A549 (cell line): ENCODE data around the gene TRANK1.

ENCODE experiments used
- EP300 ChIP-seq, 2 experiments: fragments of >200 bp; sonication (Bioruptor Twin); formaldehyde crosslinking; IDR thresholded peaks; 2 replicates in 1 of 2; 3 replicates in 1 of 2; pipeline ENCODE4 v1.6.1; 2016 to 2017
- MYC ChIP-seq: IDR thresholded peaks from 2 replicates; pipeline ENCODE4 v1.6.1; 2012; ENCODE audit warnings: mild to moderate bottlenecking, inconsistent platforms, low read length, improper control_type of control experiment, borderline replicate concordance
- SMC3 ChIP-seq: fragments of >200 bp; sonication (Bioruptor Twin); formaldehyde crosslinking; IDR thresholded peaks from 3 replicates; pipeline ENCODE4 v1.6.1; 2018; ENCODE audit warnings: inconsistent platforms
- ZNF302 ChIP-seq: fragments of 250-450 bp; sonication (Bioruptor Pico); IDR thresholded peaks from 2 replicates; pipeline ENCODE4 v1.9.0; 2021; ENCODE audit warnings: inconsistent platforms, mild to moderate bottlenecking, moderate library complexity
- TF ChIP-seq, protein P1 (sequence below): fragments of >200 bp; sonication (Bioruptor Twin); formaldehyde crosslinking; IDR thresholded peaks from 3 replicates; pipeline ENCODE4 v1.5.1; 2016

DNA sequence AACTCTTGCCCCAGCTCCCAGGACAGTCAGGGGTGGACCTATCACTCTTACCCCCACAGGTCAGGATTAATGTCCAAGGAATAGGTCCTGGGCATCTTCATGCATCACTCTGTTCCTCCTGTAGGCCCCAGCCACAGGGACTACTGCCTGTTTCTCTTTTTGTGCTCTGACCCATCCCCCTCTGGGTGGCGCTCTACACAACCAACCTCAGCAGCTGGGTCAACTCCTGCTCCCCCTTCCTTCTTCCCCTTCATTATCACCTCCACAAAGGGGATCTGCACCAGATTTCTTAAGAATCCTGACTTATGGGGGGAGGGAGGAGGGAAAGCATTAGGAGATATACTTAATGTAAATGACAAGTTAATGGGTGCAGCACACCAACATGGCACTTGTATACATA is 12.2 kb upstream of the TRANK1 start:
- no peak for TF ChIP-seq ZNF302 (CRISPR knock-in tag)
- TF ChIP-seq, protein P1, sequence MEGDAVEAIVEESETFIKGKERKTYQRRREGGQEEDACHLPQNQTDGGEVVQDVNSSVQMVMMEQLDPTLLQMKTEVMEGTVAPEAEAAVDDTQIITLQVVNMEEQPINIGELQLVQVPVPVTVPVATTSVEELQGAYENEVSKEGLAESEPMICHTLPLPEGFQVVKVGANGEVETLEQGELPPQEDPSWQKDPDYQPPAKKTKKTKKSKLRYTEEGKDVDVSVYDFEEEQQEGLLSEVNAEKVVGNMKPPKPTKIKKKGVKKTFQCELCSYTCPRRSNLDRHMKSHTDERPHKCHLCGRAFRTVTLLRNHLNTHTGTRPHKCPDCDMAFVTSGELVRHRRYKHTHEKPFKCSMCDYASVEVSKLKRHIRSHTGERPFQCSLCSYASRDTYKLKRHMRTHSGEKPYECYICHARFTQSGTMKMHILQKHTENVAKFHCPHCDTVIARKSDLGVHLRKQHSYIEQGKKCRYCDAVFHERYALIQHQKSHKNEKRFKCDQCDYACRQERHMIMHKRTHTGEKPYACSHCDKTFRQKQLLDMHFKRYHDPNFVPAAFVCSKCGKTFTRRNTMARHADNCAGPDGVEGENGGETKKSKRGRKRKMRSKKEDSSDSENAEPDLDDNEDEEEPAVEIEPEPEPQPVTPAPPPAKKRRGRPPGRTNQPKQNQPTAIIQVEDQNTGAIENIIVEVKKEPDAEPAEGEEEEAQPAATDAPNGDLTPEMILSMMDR = no peak
- TF ChIP-seq MYC = no peak
- TF ChIP-seq SMC3 = no peak
- TF ChIP-seq EP300 (IDR thresholded peaks at IDR 0.05) = no peak
